Activated CD8-positive, alpha-beta memory T cell treated with anti-CD3 and anti-CD28 coated beads, Interleukin-2, amount 10 ng/mL, durations not matched to agents 7 days and 5 days (primary cell): ENCODE measurements around the gene KLHL20. TPM values are rescaled to one million over a fixed set of nuclear protein-coding genes. Genes with fewer than 3 reads are reported as not detected.

Experiments used
- ATAC-seq: fragments of 150-1000 bp; cut with Tn5 transposase; one replicate; pipeline ENCODE4 v1.10.0; 2021; ENCODE audit warnings: moderate library complexity
- CTCF ChIA-PET: fragments of 350-600 bp; sonication (Branson Sonifier 250); formaldehyde crosslinking; loops from one replicate; lab custom pipeline; 2021; ENCODE audit warnings: antibody characterized with exemption; lab: Charles Lee
- DNase-seq: peaks from one replicate; pipeline ENCODE4 v3.0.0-alpha.2; 2020
- H3K27ac Mint-ChIP-seq: one replicate; pipeline ENCODE4 v1.8.0; 2021; ENCODE audit warnings: mild to moderate bottlenecking, mixed read lengths
- H3K27me3 Mint-ChIP-seq: one replicate; pipeline ENCODE4 v1.8.0; 2021; ENCODE audit warnings: mixed read lengths
- H3K36me3 Mint-ChIP-seq: one replicate; pipeline ENCODE4 v1.8.0; 2021; ENCODE audit warnings: mild to moderate bottlenecking, mixed read lengths
- H3K4me1 Mint-ChIP-seq: one replicate; pipeline ENCODE4 v1.8.0; 2021; ENCODE audit warnings: mixed read lengths
- H3K4me3 Mint-ChIP-seq: one replicate; pipeline ENCODE4 v1.8.0; 2021; ENCODE audit warnings: mild to moderate bottlenecking, moderate library complexity, mixed read lengths
- H3K9me3 Mint-ChIP-seq: one replicate; pipeline ENCODE4 v1.8.0; 2022; ENCODE audit warnings: low read depth, mixed read lengths
- total RNA-seq, 2 experiments: library from RNA; stranded (reverse); gene quantifications; one replicate each; pipeline ENCODE4 v1.2.3, GENCODE V29; 2021

Gene KLHL20
- total RNA-seq, 2 experiments from 2014 or later: 18.8 to 25.0 TPM

GRCh38 chr1:173823781-173824314 is 109.1 kb downstream of the KLHL20 start:
- DNase-seq (peak; percentile 41), ATAC-seq (peak; percentile 65)
- Mint-ChIP-seq H3K4me3 (peak overlapping the region; percentile 98), H3K27me3 (no peaks in the 10 kb centered on the region), H3K4me1 (peaks cover 60% of the 10 kb centered on the region), H3K9me3 (no peaks in the 10 kb centered on the region), H3K27ac (peak overlapping the region; percentile 98), H3K36me3 (peaks cover 41% of the 10 kb centered on the region)
- CTCF ChIA-PET: interaction anchor here (0.7 to 3.4 kb wide), 15 partner anchors 28 to 439 kb away, joined by 3 to 35 read pairs (median 3); partner anchors contain the start of genes GAS5, KLHL20 and PRDX6

GRCh38 chr1:173824315-173825081 is 109.7 kb downstream of the KLHL20 start, which contains the start of the genes CENPL and DARS2:
Gene CENPL, minus strand, starts transcription at chr1:173824883. Its CDS starts 13,584 bp downstream, at chr1:173811299.
Gene DARS2, plus strand, starts transcription at chr1:173824673. Its CDS starts 557 bp downstream, at chr1:173825230.
- Mint-ChIP-seq H3K4me3 (peak within 1 kb of the TSS; percentile 98), H3K27ac (peak within 1 kb of the TSS; percentile 98), H3K27me3 (no peaks in the 10 kb centered on the region), H3K9me3 (no peaks in the 10 kb centered on the region), H3K4me1 (peaks cover 63% of the 10 kb centered on the region), H3K36me3 (peaks cover 42% of the 10 kb centered on the region)
- peak; percentile 96 for DNase-seq
- peak; percentile 85 for ATAC-seq
- CTCF ChIA-PET: interaction anchor here (0.7 to 3.4 kb wide), 18 partner anchors 9 to 438 kb away, joined by 3 to 35 read pairs (median 3); partner anchors contain the start of genes GAS5, KLHL20 and PRDX6

GRCh38 chr1:173827611-173828010 is 112.8 kb downstream of the KLHL20 start:
- H3K4me3 Mint-ChIP-seq: no peak overlapping the region
- H3K9me3 Mint-ChIP-seq: no peaks in the 10 kb centered on the region
- no peaks in the 10 kb centered on the region for H3K27me3 Mint-ChIP-seq
- DNase-seq (no peak), ATAC-seq (no peak)
- H3K4me1 Mint-ChIP-seq: peaks cover 43% of the 10 kb centered on the region
- H3K36me3 Mint-ChIP-seq: peaks cover 30% of the 10 kb centered on the region
- no peak overlapping the region for H3K27ac Mint-ChIP-seq
- CTCF ChIA-PET: interaction anchor here (1.0 kb wide), 1 partner anchor 10 kb away, joined by 3 read pairs; no protein-coding TSS in a partner anchor

- H3K4me3 Mint-ChIP-seq: no peak overlapping the region
- DNase-seq (no peak), ATAC-seq (no peak)
- H3K27ac Mint-ChIP-seq: no peak overlapping the region
- CTCF ChIA-PET: interaction anchor here (1.5 kb wide), 1 partner anchor 8 kb away, joined by 5 read pairs; no protein-coding TSS in a partner anchor
- no peaks in the 10 kb centered on the region for H3K27me3 Mint-ChIP-seq
- peaks cover 12% of the 10 kb centered on the region for H3K4me1 Mint-ChIP-seq
- H3K36me3 Mint-ChIP-seq: peaks cover 36% of the 10 kb centered on the region
- H3K9me3 Mint-ChIP-seq: no peaks in the 10 kb centered on the region
These were observed 118.0 kb downstream of the KLHL20 start for GRCh38 chr1:173832748-173833147.

Other genes starting within 250 kb of the KLHL20 start
- gene PRDX6, start 237.6 kb upstream of the KLHL20 start, total RNA-seq: 100 to 1,000 TPM; 123 to 153 TPM
- not detected for gene SLC9C2, start 111.9 kb upstream of the KLHL20 start, total RNA-seq
- not detected for gene TEX50, start 79.6 kb upstream of the KLHL20 start, total RNA-seq
- under 1 TPM in 1 of 2 experiments, not detected in 1; 0.20 TPM for gene ANKRD45, start 45.1 kb upstream of the KLHL20 start, total RNA-seq
- 10 to 100 TPM; 28.7 to 32.3 TPM for gene DARS2, start 109.7 kb downstream of the KLHL20 start, total RNA-seq
- 10 to 100 TPM; 35.4 to 42.0 TPM for gene CENPL, start 109.9 kb downstream of the KLHL20 start, total RNA-seq
- gene GAS5, start 153.0 kb downstream of the KLHL20 start, total RNA-seq: 100 to 1,000 TPM; 418 to 494 TPM
- 10 to 100 TPM in 1 of 2 experiments, 1 to 10 TPM in 1; 9.5 to 13.3 TPM for gene ZBTB37, start 153.4 kb downstream of the KLHL20 start, total RNA-seq
- gene SERPINC1, start 202.3 kb downstream of the KLHL20 start, total RNA-seq: not detected